Fibroblast of lung (primary cell): ENCODE measurements around the gene CFAP97D1. TPM values are rescaled to one million over a fixed set of nuclear protein-coding genes. Genes with fewer than 3 reads are reported as not detected.

ENCODE experiments used
- DNase-seq, 2 donors: peaks; one replicate each; pipeline versions ENCODE4 v3.0.0 to v3.0.0-alpha.2; 2010; ENCODE audit warnings: low read depth in 2 of 2
- H2AFZ ChIP-seq: 2 replicates; pipeline ENCODE4 v1.5.1; 2012; ENCODE audit warnings: low read length, control low read depth, inconsistent platforms
- H3K27ac ChIP-seq: 2 replicates; pipeline ENCODE4 v1.5.1; 2011; ENCODE audit warnings: low read length, control low read depth; ENCODE audit not compliant: insufficient read depth
- H3K27me3 ChIP-seq: 2 replicates; pipeline ENCODE4 v1.5.1; 2011; ENCODE audit warnings: mild to moderate bottlenecking, low read length; ENCODE audit not compliant: control insufficient read depth, insufficient read depth
- H3K36me3 ChIP-seq: 2 replicates; pipeline ENCODE4 v1.5.1; 2011; ENCODE audit warnings: low read length; ENCODE audit not compliant: control insufficient read depth, insufficient read depth
- H3K4me1 ChIP-seq: 2 replicates; pipeline ENCODE4 v1.5.1; 2011; ENCODE audit warnings: low read length; ENCODE audit not compliant: control insufficient read depth, insufficient read depth; ENCODE audit errors: extremely low read depth
- H3K4me2 ChIP-seq: 2 replicates; pipeline ENCODE4 v1.5.1; 2011; ENCODE audit warnings: low read length, control low read depth; ENCODE audit not compliant: insufficient read depth; ENCODE audit errors: extremely low read depth
- H3K4me3 ChIP-seq, 4 experiments: fragments of 200-600 bp in 1 of 4; sonication (generic) in 1 of 4; replicated peaks in 1 of 4; 2 replicates each; pipeline ENCODE4 v1.5.1; 2011 to 2016; ENCODE audit warnings: low read length in 4 of 4, low read depth in 3 of 4, mild to moderate bottlenecking in 3 of 4, control low read depth in 2 of 4, inconsistent platforms in 1 of 4, mixed read lengths in 1 of 4; ENCODE audit not compliant: insufficient read depth in 1 of 4; ENCODE audit errors: control extremely low read depth in 1 of 4
- H3K79me2 ChIP-seq: 2 replicates; pipeline ENCODE4 v1.5.1; 2012; ENCODE audit warnings: mild to moderate bottlenecking, low read length, inconsistent platforms; ENCODE audit not compliant: control insufficient read depth, insufficient read depth
- H3K9ac ChIP-seq: 2 replicates; pipeline ENCODE4 v1.5.1; 2011; ENCODE audit warnings: mild to moderate bottlenecking, low read length, control low read depth; ENCODE audit not compliant: insufficient read depth
- H3K9me3 ChIP-seq: 2 replicates; pipeline ENCODE4 v1.5.1; 2012; ENCODE audit warnings: low read depth, low read length; ENCODE audit not compliant: control insufficient read depth, insufficient read depth
- H4K20me1 ChIP-seq: 2 replicates; pipeline ENCODE4 v1.5.1; 2011; ENCODE audit warnings: low read length; ENCODE audit not compliant: control insufficient read depth, insufficient read depth; ENCODE audit errors: extremely low read depth
- EZH2 ChIP-seq: IDR thresholded peaks from 2 replicates; pipeline ENCODE4 v1.5.1; 2012; ENCODE audit warnings: low read length, control low read depth, mild to moderate bottlenecking; ENCODE audit errors: missing control alignments
- polyA plus RNA-seq, 2 donors: library from polyadenylated mRNA; depleted of rRNA in 1 of 2; stranded (reverse) in 1 of 2; unstranded in 1 of 2; fragments of >200 nt; gene quantifications; 2 replicates each; pipeline ENCODE4 v1.2.1, GENCODE V29; 2011 to 2012; ENCODE audit warnings: missing spikeins in 1 of 2
- total RNA-seq: library from RNA; depleted of rRNA; stranded (reverse); fragments of >200 nt; gene quantifications from 2 replicates; pipeline ENCODE4 v1.2.1, GENCODE V29; 2014
- TF ChIP-seq, protein P1 (sequence below), 2 donors: IDR thresholded peaks in 1 of 2; conservative IDR thresholded peaks in 1 of 2; 1 replicate in 1 of 2; 2 replicates in 1 of 2; pipeline ENCODE4 v1.5.1; 2011 to 2012; ENCODE audit warnings: low read length in 2 of 2, control low read depth in 1 of 2, inconsistent platforms in 1 of 2, low read depth in 1 of 2, mild to moderate bottlenecking in 1 of 2

The CFAP97D1 gene
- total and polyA plus RNA-seq, 2 donors (not counting 1 experiment from before 2014, with no cell fraction given), result under 0.01 to 0.02 TPM

GRCh38 chr17:43823350-43824084 lies 43.3 kb downstream of the CFAP97D1 start:
- Histone ChIP-seq H3K36me3 (peaks cover 13% of the 10 kb centered on the region), H3K27me3 (no peaks in the 10 kb centered on the region), H4K20me1 (no peaks in the 10 kb centered on the region), H3K4me3 (no peak overlapping the region), H3K9me3 (no peaks in the 10 kb centered on the region), H3K79me2 (no peaks in the 10 kb centered on the region), H3K27ac (no peak overlapping the region), H3K9ac (no peak overlapping the region), H3K4me2 (no peak overlapping the region), H3K4me1 (no peaks in the 10 kb centered on the region), H2AFZ (no peak overlapping the region)
- no peak for TF ChIP-seq EZH2
- TF ChIP-seq, protein P1, sequence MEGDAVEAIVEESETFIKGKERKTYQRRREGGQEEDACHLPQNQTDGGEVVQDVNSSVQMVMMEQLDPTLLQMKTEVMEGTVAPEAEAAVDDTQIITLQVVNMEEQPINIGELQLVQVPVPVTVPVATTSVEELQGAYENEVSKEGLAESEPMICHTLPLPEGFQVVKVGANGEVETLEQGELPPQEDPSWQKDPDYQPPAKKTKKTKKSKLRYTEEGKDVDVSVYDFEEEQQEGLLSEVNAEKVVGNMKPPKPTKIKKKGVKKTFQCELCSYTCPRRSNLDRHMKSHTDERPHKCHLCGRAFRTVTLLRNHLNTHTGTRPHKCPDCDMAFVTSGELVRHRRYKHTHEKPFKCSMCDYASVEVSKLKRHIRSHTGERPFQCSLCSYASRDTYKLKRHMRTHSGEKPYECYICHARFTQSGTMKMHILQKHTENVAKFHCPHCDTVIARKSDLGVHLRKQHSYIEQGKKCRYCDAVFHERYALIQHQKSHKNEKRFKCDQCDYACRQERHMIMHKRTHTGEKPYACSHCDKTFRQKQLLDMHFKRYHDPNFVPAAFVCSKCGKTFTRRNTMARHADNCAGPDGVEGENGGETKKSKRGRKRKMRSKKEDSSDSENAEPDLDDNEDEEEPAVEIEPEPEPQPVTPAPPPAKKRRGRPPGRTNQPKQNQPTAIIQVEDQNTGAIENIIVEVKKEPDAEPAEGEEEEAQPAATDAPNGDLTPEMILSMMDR (conservative IDR thresholded peaks at IDR 0.05 in 1 of 2, IDR thresholded peaks at IDR 0.05 in 1 of 2; ENCODE audit: low read depth in 1 of 2, low read length in 2 of 2), result no peak
- no peak for DNase-seq

- no peak overlapping the region for H3K4me2 ChIP-seq
- no peaks in the 10 kb centered on the region for H3K4me1 ChIP-seq
- DNase-seq, result no peak
- H3K4me3 ChIP-seq, result no peak overlapping the region
- peaks cover 23% of the 10 kb centered on the region for H3K36me3 ChIP-seq
- H3K27ac ChIP-seq, result no peak overlapping the region
- no peaks in the 10 kb centered on the region for H3K9me3 ChIP-seq
- TF ChIP-seq EZH2, result no peak
- TF ChIP-seq, protein P1 (conservative IDR thresholded peaks at IDR 0.05 in 1 of 2, IDR thresholded peaks at IDR 0.05 in 1 of 2; ENCODE audit: low read depth in 1 of 2, low read length in 2 of 2), result no peak
- no peaks in the 10 kb centered on the region for H3K27me3 ChIP-seq
- H3K79me2 ChIP-seq, result no peaks in the 10 kb centered on the region
- no peak overlapping the region for H3K9ac ChIP-seq
- H4K20me1 ChIP-seq, result no peaks in the 10 kb centered on the region
- H2AFZ ChIP-seq, result no peak overlapping the region
These were observed 45.3 kb downstream of the CFAP97D1 start for GRCh38 chr17:43825567-43825966.

- DNase-seq, result no peak
- H3K4me2 ChIP-seq, result no peak overlapping the region
- peaks cover 22% of the 10 kb centered on the region for H3K36me3 ChIP-seq
- H3K9me3 ChIP-seq, result no peaks in the 10 kb centered on the region
- H2AFZ ChIP-seq, result no peak overlapping the region
- no peaks in the 10 kb centered on the region for H3K79me2 ChIP-seq
- no peaks in the 10 kb centered on the region for H3K4me1 ChIP-seq
- H3K9ac ChIP-seq, result no peak overlapping the region
- no peak overlapping the region for H3K27ac ChIP-seq
- no peak overlapping the region for H3K4me3 ChIP-seq
- no peak for TF ChIP-seq EZH2
- TF ChIP-seq, protein P1 (conservative IDR thresholded peaks at IDR 0.05 in 1 of 2, IDR thresholded peaks at IDR 0.05 in 1 of 2; ENCODE audit: low read depth in 1 of 2, low read length in 2 of 2), result no peak
- no peaks in the 10 kb centered on the region for H4K20me1 ChIP-seq
- H3K27me3 ChIP-seq, result no peaks in the 10 kb centered on the region
These were observed 46.0 kb downstream of the CFAP97D1 start for GRCh38 chr17:43826206-43826605.
